HepG2 (cell line): ENCODE measurements around the gene NABP2. TPM values are rescaled to one million over a fixed set of nuclear protein-coding genes. Genes with fewer than 3 reads are reported as not detected.
A peak's percentile ranks its signal among the peaks of the same experiment; 100 is the strongest.

Experiments
- GPN1 ChIP-seq: sonication (generic); formaldehyde crosslinking; IDR thresholded peaks from 2 replicates; pipeline ENCODE4 v1.5.1; 2020; ENCODE audit warnings: missing genetic modification reagents, borderline replicate concordance
- GTF3A ChIP-seq: sonication (generic); formaldehyde crosslinking; conservative IDR thresholded peaks from 2 replicates; pipeline ENCODE4 v1.4.0; 2020; ENCODE audit warnings: mild to moderate bottlenecking, missing genetic modification reagents
- HBP1 ChIP-seq: IDR thresholded peaks from 2 replicates; pipeline ENCODE4 v1.6.1; 2016; ENCODE audit warnings: low read depth, control low read depth
- MAX ChIP-seq: IDR thresholded peaks from 2 replicates; pipeline ENCODE4 v1.6.1; 2012; ENCODE audit warnings: inconsistent platforms
- MED8 ChIP-seq: sonication (generic); formaldehyde crosslinking; IDR thresholded peaks from 2 replicates; pipeline ENCODE4 v1.8.1; 2023; ENCODE audit warnings: mild to moderate bottlenecking, missing genetic modification reagents; ENCODE audit not compliant: insufficient replicate concordance
- MYPOP ChIP-seq: sonication (generic); formaldehyde crosslinking; IDR thresholded peaks from 2 replicates; pipeline ENCODE4 v1.8.1; 2023; ENCODE audit warnings: mild to moderate bottlenecking, moderate library complexity, missing genetic modification reagents
- NCOA2 ChIP-seq: sonication (generic); formaldehyde crosslinking; IDR thresholded peaks from 2 replicates; pipeline ENCODE4 v1.8.0; 2022; ENCODE audit warnings: inconsistent platforms
- REL ChIP-seq: sonication (generic); formaldehyde crosslinking; conservative IDR thresholded peaks from 2 replicates; pipeline ENCODE4 v1.8.0; 2022; ENCODE audit warnings: mild to moderate bottlenecking, missing genetic modification reagents, moderate library complexity
- SP140L ChIP-seq: sonication (generic); formaldehyde crosslinking; IDR thresholded peaks from 2 replicates; pipeline ENCODE4 v1.4.0; 2020; ENCODE audit warnings: missing genetic modification reagents, borderline replicate concordance
- TAF1 ChIP-seq: sonication (generic); formaldehyde crosslinking; IDR thresholded peaks from 2 replicates; pipeline ENCODE4 v1.4.0; 2020; ENCODE audit warnings: missing genetic modification reagents
- ZMYM4 ChIP-seq: sonication (generic); formaldehyde crosslinking; IDR thresholded peaks from 2 replicates; pipeline ENCODE4 v1.8.1; 2023; ENCODE audit warnings: mild to moderate bottlenecking, missing genetic modification reagents
- ZNF558 ChIP-seq: sonication (generic); formaldehyde crosslinking; IDR thresholded peaks from 2 replicates; pipeline ENCODE4 v1.9.0; 2022; ENCODE audit warnings: mild to moderate bottlenecking, missing genetic modification reagents, borderline replicate concordance
- ZSCAN25 ChIP-seq: sonication (generic); formaldehyde crosslinking; IDR thresholded peaks from 2 replicates; pipeline ENCODE4 v1.8.0; 2022; ENCODE audit warnings: mild to moderate bottlenecking, missing genetic modification reagents
- polyA plus RNA-seq, 8 experiments: library from polyadenylated mRNA; depleted of rRNA in 3 of 8; stranded (reverse) in 7 of 8; unstranded in 1 of 8; fragments of >200 nt; fragmentation: Illumina TruSeq in 4 of 8; extraction: Trizol in 4 of 8; gene quantifications; 2 replicates each; pipeline versions ENCODE4 v1.2.1 to v1.2.3, GENCODE V29; 2011 to 2016; ENCODE audit warnings: low read depth in 4 of 8, missing spikeins in 1 of 8, mixed read lengths in 1 of 8; ENCODE audit not compliant: insufficient read depth in 1 of 8
- total RNA-seq, 5 experiments: library from RNA; depleted of rRNA; stranded (reverse); fragments of >200 nt; fragmentation: Illumina TruSeq; extraction: Trizol; gene quantifications; 2 replicates each; pipeline ENCODE4 v1.2.3, GENCODE V29; 2016; ENCODE audit warnings: low read depth in 1 of 5
- TF ChIP-seq, protein P1 (sequence below): sonication (generic); formaldehyde crosslinking; IDR thresholded peaks from 2 replicates; pipeline ENCODE4 v1.5.1; 2020; ENCODE audit warnings: mild to moderate bottlenecking, moderate library complexity, missing genetic modification reagents
- TF ChIP-seq, protein P2 (sequence below): sonication (generic); formaldehyde crosslinking; IDR thresholded peaks from 2 replicates; pipeline ENCODE4 v1.9.0; 2021; ENCODE audit warnings: missing genetic modification reagents, mild to moderate bottlenecking, borderline replicate concordance
- TF ChIP-seq, protein P3 (sequence below): sonication (generic); formaldehyde crosslinking; IDR thresholded peaks from 2 replicates; pipeline ENCODE4 v1.5.1; 2020; ENCODE audit warnings: mild to moderate bottlenecking, missing genetic modification reagents
- TF ChIP-seq, protein P4 (sequence below): IDR thresholded peaks from 2 replicates; pipeline ENCODE4 v1.6.1; 2016; ENCODE audit warnings: missing compliant biosample characterization, missing genetic modification reagents, borderline replicate concordance

The NABP2 gene
- total and polyA plus RNA-seq, 2 of the 13 experiments (the other 11 are each of a cell fraction or from before 2014, with no cell fraction given), result 33.2 to 35.5 TPM

GRCh38 chr12:56221757-56222530, 2.2 kb upstream of the NABP2 start, which contains the start of gene RNF41 (continued):
- TF ChIP-seq SP140L (CRISPR knock-in tag) (0 out of 2 replicates have a peak, but pooled peaks have one; percentile 45), MYPOP (CRISPR knock-in tag) (peak; percentile 41; the same call in 1 of the 2 replicates), MED8 (CRISPR knock-in tag) (no peak), REL (CRISPR knock-in tag) (no peak), TAF1 (CRISPR knock-in tag) (peak; percentile 77), GPN1 (no peak), MAX (0 out of 2 replicates have a peak, but pooled peaks have one; percentile 42), GTF3A (no peak; the same call in 1 of the 2 replicates), ZNF558 (CRISPR knock-in tag) (no peak), NCOA2 (CRISPR knock-in tag) (peak; percentile 21; the same call in 1 of the 2 replicates), ZMYM4 (CRISPR knock-in tag) (peak; percentile 64), HBP1 (CRISPR knock-in tag) (no peak), ZSCAN25 (CRISPR knock-in tag) (no peak)
- TF ChIP-seq, protein P1, sequence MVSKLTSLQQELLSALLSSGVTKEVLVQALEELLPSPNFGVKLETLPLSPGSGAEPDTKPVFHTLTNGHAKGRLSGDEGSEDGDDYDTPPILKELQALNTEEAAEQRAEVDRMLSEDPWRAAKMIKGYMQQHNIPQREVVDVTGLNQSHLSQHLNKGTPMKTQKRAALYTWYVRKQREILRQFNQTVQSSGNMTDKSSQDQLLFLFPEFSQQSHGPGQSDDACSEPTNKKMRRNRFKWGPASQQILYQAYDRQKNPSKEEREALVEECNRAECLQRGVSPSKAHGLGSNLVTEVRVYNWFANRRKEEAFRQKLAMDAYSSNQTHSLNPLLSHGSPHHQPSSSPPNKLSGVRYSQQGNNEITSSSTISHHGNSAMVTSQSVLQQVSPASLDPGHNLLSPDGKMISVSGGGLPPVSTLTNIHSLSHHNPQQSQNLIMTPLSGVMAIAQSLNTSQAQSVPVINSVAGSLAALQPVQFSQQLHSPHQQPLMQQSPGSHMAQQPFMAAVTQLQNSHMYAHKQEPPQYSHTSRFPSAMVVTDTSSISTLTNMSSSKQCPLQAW, result peak; percentile 70
- TF ChIP-seq, protein P2, sequence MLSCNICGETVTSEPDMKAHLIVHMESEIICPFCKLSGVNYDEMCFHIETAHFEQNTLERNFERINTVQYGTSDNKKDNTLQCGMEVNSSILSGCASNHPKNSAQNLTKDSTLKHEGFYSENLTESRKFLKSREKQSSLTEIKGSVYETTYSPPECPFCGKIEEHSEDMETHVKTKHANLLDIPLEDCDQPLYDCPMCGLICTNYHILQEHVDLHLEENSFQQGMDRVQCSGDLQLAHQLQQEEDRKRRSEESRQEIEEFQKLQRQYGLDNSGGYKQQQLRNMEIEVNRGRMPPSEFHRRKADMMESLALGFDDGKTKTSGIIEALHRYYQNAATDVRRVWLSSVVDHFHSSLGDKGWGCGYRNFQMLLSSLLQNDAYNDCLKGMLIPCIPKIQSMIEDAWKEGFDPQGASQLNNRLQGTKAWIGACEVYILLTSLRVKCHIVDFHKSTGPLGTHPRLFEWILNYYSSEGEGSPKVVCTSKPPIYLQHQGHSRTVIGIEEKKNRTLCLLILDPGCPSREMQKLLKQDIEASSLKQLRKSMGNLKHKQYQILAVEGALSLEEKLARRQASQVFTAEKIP (CRISPR knock-in tag), result no peak
- TF ChIP-seq, protein P3, sequence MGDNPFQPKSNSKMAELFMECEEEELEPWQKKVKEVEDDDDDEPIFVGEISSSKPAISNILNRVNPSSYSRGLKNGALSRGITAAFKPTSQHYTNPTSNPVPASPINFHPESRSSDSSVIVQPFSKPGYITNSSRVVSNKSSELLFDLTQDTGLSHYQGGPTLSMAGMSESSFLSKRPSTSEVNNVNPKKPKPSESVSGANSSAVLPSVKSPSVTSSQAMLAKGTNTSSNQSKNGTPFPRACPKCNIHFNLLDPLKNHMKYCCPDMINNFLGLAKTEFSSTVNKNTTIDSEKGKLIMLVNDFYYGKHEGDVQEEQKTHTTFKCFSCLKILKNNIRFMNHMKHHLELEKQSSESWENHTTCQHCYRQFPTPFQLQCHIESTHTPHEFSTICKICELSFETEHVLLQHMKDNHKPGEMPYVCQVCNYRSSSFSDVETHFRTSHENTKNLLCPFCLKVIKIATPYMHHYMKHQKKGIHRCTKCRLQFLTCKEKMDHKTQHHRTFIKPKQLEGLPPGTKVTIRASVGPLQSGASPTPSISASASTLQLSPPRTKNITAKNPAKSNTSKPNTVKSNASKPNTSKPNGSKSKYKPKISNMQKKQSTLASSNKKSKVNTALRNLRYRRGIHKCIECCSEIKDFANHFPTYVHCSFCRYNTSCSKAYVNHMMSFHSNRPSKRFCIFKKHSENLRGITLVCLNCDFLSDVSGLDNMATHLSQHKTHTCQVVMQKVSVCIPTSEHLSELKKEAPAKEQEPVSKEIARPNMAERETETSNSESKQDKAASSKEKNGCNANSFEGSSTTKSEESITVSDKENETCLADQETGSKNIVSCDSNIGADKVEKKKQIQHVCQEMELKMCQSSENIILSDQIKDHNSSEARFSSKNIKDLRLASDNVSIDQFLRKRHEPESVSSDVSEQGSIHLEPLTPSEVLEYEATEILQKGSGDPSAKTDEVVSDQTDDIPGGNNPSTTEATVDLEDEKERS, result no peak
- TF ChIP-seq, protein P4, sequence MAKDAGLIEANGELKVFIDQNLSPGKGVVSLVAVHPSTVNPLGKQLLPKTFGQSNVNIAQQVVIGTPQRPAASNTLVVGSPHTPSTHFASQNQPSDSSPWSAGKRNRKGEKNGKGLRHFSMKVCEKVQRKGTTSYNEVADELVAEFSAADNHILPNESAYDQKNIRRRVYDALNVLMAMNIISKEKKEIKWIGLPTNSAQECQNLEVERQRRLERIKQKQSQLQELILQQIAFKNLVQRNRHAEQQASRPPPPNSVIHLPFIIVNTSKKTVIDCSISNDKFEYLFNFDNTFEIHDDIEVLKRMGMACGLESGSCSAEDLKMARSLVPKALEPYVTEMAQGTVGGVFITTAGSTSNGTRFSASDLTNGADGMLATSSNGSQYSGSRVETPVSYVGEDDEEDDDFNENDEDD, result peak; percentile 47; the same call in 1 of the 2 replicates
